Astrocyte (in vitro differentiated cells and primary cell): Measurements from ENCODE around the gene NFE2L1.

ENCODE experiments used
- CTCF ChIP-seq: IDR thresholded peaks from 2 replicates; pipeline ENCODE4 v1.5.1; 2011; ENCODE audit warnings: low read depth, mild to moderate bottlenecking, inconsistent platforms, low read length, moderate library complexity; ENCODE audit not compliant: insufficient read depth
- EZH2 ChIP-seq: IDR thresholded peaks from 2 replicates; pipeline ENCODE4 v1.6.1; 2012; ENCODE audit warnings: mild to moderate bottlenecking, low read length, inconsistent platforms; ENCODE audit not compliant: insufficient read depth

DNA sequence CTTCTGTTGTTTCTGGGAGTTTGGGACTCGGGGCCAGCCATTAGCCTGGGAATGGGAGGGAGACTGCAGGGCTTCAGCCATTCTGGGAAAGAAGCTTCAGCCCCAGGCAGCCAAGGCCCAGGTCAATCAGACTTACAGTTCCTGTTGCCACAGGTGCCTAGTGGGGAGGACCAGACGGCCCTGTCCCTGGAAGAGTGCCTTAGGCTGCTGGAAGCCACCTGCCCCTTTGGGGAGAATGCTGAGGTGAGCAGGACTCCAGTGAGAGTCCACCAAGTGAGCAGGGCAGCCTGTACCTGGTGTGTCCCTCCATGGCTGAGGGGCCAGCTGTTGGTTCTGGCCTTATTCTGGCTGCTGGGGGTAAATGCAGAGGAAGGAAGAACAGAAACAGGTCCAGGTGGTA is 8.7 kb downstream of the NFE2L1 start:
- TF ChIP-seq EZH2: no peak
- TF ChIP-seq CTCF: no peak
